ENCODE measurements around the gene TBC1D1. TPM values are rescaled to one million over a fixed set of nuclear protein-coding genes. Genes with fewer than 3 reads are reported as not detected.

TBC1D1 gene
- total RNA-seq, 2 donors from 2014 or later, result 139 to 220 TPM

GRCh38 chr4:37868238-37868637 is 22.6 kb upstream of the TBC1D1 start:
- H3K27me3 ChIP-seq, result no peaks in the 10 kb centered on the region
- H3K9me3 ChIP-seq, result no peaks in the 10 kb centered on the region
- H3K27ac ChIP-seq, result no peak overlapping the region
- no peaks in the 10 kb centered on the region for H3K36me3 ChIP-seq
- TF ChIP-seq CTCF (IDR thresholded peaks at IDR 0.05), result no peak
- no peak for DNase-seq (ENCODE audit: low spot score)
- no peak overlapping the region for H3K4me3 ChIP-seq
- peaks cover 0 to 28% of the 10 kb centered on the region in 2 donors for H3K4me1 ChIP-seq

- DNase-seq (ENCODE audit: low spot score), result no peak
- no peaks in the 10 kb centered on the region for H3K36me3 ChIP-seq
- H3K4me1 ChIP-seq, result no peaks in the 10 kb centered on the region
- no peak overlapping the region for H3K4me3 ChIP-seq
- peak overlapping the region in 1 of 2 donors; percentile 25 for H3K27ac ChIP-seq
- no peak for TF ChIP-seq CTCF (IDR thresholded peaks at IDR 0.05)
- no peaks in the 10 kb centered on the region for H3K9me3 ChIP-seq
- H3K27me3 ChIP-seq, result no peaks in the 10 kb centered on the region
Observed at GRCh38 chr4:37872310-37872988, 18.4 kb upstream of the TBC1D1 start.

GRCh38 chr4:37873386-37873785 is 17.5 kb upstream of the TBC1D1 start:
- DNase-seq (ENCODE audit: low spot score), result no peak
- Histone ChIP-seq H3K4me3 (no peak overlapping the region), H3K27ac (peak overlapping the region in 1 of 2 donors; percentile 25), H3K36me3 (no peaks in the 10 kb centered on the region), H3K27me3 (no peaks in the 10 kb centered on the region), H3K4me1 (no peaks in the 10 kb centered on the region), H3K9me3 (no peaks in the 10 kb centered on the region)
- no peak for TF ChIP-seq CTCF (IDR thresholded peaks at IDR 0.05)

- no peaks in the 10 kb centered on the region for H3K36me3 ChIP-seq
- no peak overlapping the region for H3K4me3 ChIP-seq
- H3K4me1 ChIP-seq, result no peaks in the 10 kb centered on the region
- H3K27me3 ChIP-seq, result no peaks in the 10 kb centered on the region
- DNase-seq (ENCODE audit: low spot score), result no peak
- no peak for TF ChIP-seq CTCF (IDR thresholded peaks at IDR 0.05)
- H3K27ac ChIP-seq, result no peak overlapping the region
- no peaks in the 10 kb centered on the region for H3K9me3 ChIP-seq
Observed at GRCh38 chr4:37876156-37876555, 14.7 kb upstream of the TBC1D1 start.

GRCh38 chr4:37879365-37879764 is 11.5 kb upstream of the TBC1D1 start:
- DNase-seq (ENCODE audit: low spot score), result no peak
- Histone ChIP-seq H3K27me3 (no peaks in the 10 kb centered on the region), H3K27ac (no peak overlapping the region), H3K9me3 (no peaks in the 10 kb centered on the region), H3K36me3 (no peaks in the 10 kb centered on the region), H3K4me3 (no peak overlapping the region), H3K4me1 (peaks cover 0 to 6% of the 10 kb centered on the region in 2 donors)
- TF ChIP-seq CTCF (IDR thresholded peaks at IDR 0.05), result no peak

GRCh38 chr4:37881811-37882210 is 9.1 kb upstream of the TBC1D1 start:
- Histone ChIP-seq H3K9me3 (no peaks in the 10 kb centered on the region), H3K27me3 (no peaks in the 10 kb centered on the region), H3K27ac (no peak overlapping the region), H3K4me1 (peaks cover 0 to 21% of the 10 kb centered on the region in 2 donors), H3K36me3 (no peaks in the 10 kb centered on the region), H3K4me3 (no peak overlapping the region)
- no peak for DNase-seq (ENCODE audit: low spot score)
- no peak for TF ChIP-seq CTCF (IDR thresholded peaks at IDR 0.05)
